Measurements from ENCODE around the gene ZNF774.

DNA sequence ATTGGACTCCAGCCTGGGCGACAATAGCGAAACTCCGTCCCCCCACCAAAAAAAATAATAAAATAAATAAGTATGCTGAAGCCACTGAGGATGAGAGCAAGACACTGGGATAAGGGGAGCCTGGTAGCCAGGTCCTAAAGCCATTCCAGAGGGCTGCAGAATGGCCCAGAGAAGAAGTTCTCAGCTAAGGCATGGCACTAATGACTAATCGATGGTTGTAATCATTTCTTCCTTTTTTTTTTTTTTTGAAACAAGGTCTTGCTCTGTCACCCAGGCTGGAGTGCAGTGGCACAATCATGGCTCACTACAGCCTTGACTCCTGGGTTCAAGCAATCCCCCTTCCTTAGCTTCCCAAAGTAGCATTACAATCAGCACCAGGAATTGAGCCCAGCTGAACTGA lies 25.6 kb upstream of the ZNF774 start:
- TF ChIP-seq, protein P1, sequence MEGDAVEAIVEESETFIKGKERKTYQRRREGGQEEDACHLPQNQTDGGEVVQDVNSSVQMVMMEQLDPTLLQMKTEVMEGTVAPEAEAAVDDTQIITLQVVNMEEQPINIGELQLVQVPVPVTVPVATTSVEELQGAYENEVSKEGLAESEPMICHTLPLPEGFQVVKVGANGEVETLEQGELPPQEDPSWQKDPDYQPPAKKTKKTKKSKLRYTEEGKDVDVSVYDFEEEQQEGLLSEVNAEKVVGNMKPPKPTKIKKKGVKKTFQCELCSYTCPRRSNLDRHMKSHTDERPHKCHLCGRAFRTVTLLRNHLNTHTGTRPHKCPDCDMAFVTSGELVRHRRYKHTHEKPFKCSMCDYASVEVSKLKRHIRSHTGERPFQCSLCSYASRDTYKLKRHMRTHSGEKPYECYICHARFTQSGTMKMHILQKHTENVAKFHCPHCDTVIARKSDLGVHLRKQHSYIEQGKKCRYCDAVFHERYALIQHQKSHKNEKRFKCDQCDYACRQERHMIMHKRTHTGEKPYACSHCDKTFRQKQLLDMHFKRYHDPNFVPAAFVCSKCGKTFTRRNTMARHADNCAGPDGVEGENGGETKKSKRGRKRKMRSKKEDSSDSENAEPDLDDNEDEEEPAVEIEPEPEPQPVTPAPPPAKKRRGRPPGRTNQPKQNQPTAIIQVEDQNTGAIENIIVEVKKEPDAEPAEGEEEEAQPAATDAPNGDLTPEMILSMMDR (IDR thresholded peaks at IDR 0.05), result no peak
- TF ChIP-seq EP300 (IDR thresholded peaks at IDR 0.05) (no peak), POLR2A (IDR thresholded peaks at IDR 0.05) (no peak)

All from ovary (tissue), 3 donors.